ENCODE data around the gene MAPK10. TPM values are rescaled to one million over a fixed set of nuclear protein-coding genes. Genes with fewer than 3 reads are reported as not detected.

The MAPK10 gene
- total and polyA plus RNA-seq, 9 donors: 1.9 to 5.6 (median 3.1) TPM

- H3K4me3 ChIP-seq (ENCODE audit: low read length): no peak overlapping the region
- no peaks in the 10 kb centered on the region for H3K4me1 ChIP-seq (ENCODE audit: control insufficient read depth, insufficient read depth, low read length)
- no peaks in the 10 kb centered on the region for H3K27me3 ChIP-seq (ENCODE audit: control insufficient read depth, insufficient read depth, low read length)
- 75% methylated on average over 1 of the region's 4 CpGs for WGBS (ENCODE audit: insufficient coverage)
- peaks cover 5% of the 10 kb centered on the region for H3K9me3 ChIP-seq (replicated peaks; ENCODE audit: control insufficient read depth, low read depth, low read length)
- H3K36me3 ChIP-seq (ENCODE audit: control insufficient read depth, insufficient read depth, low read length): no peaks in the 10 kb centered on the region
- no peak overlapping the region for H3K27ac ChIP-seq (ENCODE audit: low read length)
- no peak for DNase-seq
Observed at GRCh38 chr4:86381431-86381830, 21.6 kb upstream of the MAPK10 start.

- Histone ChIP-seq H3K27me3 (ENCODE audit: control insufficient read depth, insufficient read depth, low read length) (no peaks in the 10 kb centered on the region), H3K4me3 (ENCODE audit: low read length) (no peak overlapping the region), H3K36me3 (ENCODE audit: control insufficient read depth, insufficient read depth, low read length) (no peaks in the 10 kb centered on the region), H3K27ac (ENCODE audit: low read length) (no peak overlapping the region), H3K4me1 (ENCODE audit: control insufficient read depth, insufficient read depth, low read length) (no peaks in the 10 kb centered on the region), H3K9me3 (replicated peaks; ENCODE audit: control insufficient read depth, low read depth, low read length) (peaks cover 5% of the 10 kb centered on the region)
- DNase-seq: no peak
Observed at GRCh38 chr4:86380181-86380724, 20.4 kb upstream of the MAPK10 start.

DNA sequence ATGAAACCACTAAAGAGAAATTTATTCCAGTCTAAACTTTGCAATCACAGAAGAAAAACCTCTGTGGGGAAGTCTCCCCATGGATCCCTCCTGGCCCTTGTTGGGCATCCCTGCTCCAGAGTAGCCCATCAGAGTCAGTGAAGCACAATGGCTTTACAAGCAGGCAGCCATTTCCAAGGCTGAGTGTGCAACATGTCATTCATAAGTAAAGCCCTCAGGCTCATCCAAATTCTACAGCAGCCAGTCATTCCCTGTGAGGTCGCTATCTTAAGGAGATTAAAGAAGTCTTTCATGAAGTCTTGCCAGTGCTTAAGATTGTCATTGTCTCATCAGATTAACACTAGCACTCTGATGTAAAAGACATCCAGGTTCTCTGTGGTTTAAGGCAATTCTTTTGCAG, 17.0 kb upstream of the MAPK10 start:
- H3K9me3 ChIP-seq (replicated peaks; ENCODE audit: control insufficient read depth, low read depth, low read length): peaks cover 5% of the 10 kb centered on the region
- no peaks in the 10 kb centered on the region for H3K4me1 ChIP-seq (ENCODE audit: control insufficient read depth, insufficient read depth, low read length)
- H3K4me3 ChIP-seq (ENCODE audit: low read length): no peak overlapping the region
- no peaks in the 10 kb centered on the region for H3K27me3 ChIP-seq (ENCODE audit: control insufficient read depth, insufficient read depth, low read length)
- no peaks in the 10 kb centered on the region for H3K36me3 ChIP-seq (ENCODE audit: control insufficient read depth, insufficient read depth, low read length)
- no peak for DNase-seq
- no peak overlapping the region for H3K27ac ChIP-seq (ENCODE audit: low read length)
- no CpG with 5 or more reads among the region's 1 CpG for WGBS (ENCODE audit: insufficient coverage)

DNA sequence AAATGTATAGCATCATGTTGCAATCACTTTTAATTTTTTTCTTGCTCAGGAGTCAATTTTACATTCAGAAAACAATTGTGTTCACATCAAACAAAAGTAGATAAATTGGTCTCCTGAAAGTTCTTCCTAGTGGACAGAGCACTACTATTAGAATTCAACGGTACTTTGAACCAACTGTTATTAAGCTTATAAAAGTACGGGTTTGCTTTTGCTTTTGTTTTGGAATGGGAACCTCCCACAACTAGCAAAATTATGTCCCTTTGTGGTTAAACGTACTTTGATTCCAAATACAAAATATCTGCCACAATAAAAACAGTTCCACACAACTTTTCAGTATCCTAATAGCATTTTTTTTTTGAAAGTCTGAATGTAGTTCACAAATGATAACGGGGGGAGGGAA, 8.6 kb upstream of the MAPK10 start:
- no CpG with 5 or more reads among the region's 4 CpGs for WGBS (ENCODE audit: insufficient coverage)
- H3K9me3 ChIP-seq (replicated peaks; ENCODE audit: control insufficient read depth, low read depth, low read length): no peaks in the 10 kb centered on the region

GRCh38 chr4:86367577-86367976, 7.7 kb upstream of the MAPK10 start:
- no peaks in the 10 kb centered on the region for H3K27me3 ChIP-seq (ENCODE audit: control insufficient read depth, insufficient read depth, low read length)
- no peak overlapping the region for H3K4me3 ChIP-seq (ENCODE audit: low read length)
- no peaks in the 10 kb centered on the region for H3K9me3 ChIP-seq (replicated peaks; ENCODE audit: control insufficient read depth, low read depth, low read length)
- no peak overlapping the region for H3K27ac ChIP-seq (ENCODE audit: low read length)
- DNase-seq: no peak
- WGBS (ENCODE audit: insufficient coverage): no CpG with 5 or more reads among the region's 1 CpG
- H3K4me1 ChIP-seq (ENCODE audit: control insufficient read depth, insufficient read depth, low read length): no peaks in the 10 kb centered on the region
- no peaks in the 10 kb centered on the region for H3K36me3 ChIP-seq (ENCODE audit: control insufficient read depth, insufficient read depth, low read length)

More for the DNA sequence above, 8.6 kb upstream of the MAPK10 start:
- Histone ChIP-seq H3K27me3 (ENCODE audit: control insufficient read depth, insufficient read depth, low read length) (no peaks in the 10 kb centered on the region), H3K4me3 (ENCODE audit: low read length) (no peak overlapping the region), H3K36me3 (ENCODE audit: control insufficient read depth, insufficient read depth, low read length) (no peaks in the 10 kb centered on the region), H3K27ac (ENCODE audit: low read length) (no peak overlapping the region), H3K4me1 (ENCODE audit: control insufficient read depth, insufficient read depth, low read length) (no peaks in the 10 kb centered on the region)
- no peak for DNase-seq

- H3K9me3 ChIP-seq (replicated peaks; ENCODE audit: control insufficient read depth, low read depth, low read length): no peaks in the 10 kb centered on the region
- no peaks in the 10 kb centered on the region for H3K36me3 ChIP-seq (ENCODE audit: control insufficient read depth, insufficient read depth, low read length)
- H3K4me3 ChIP-seq (ENCODE audit: low read length): no peak overlapping the region
- WGBS (ENCODE audit: insufficient coverage): no CpG with 5 or more reads among the region's 1 CpG
- DNase-seq: no peak
- H3K27ac ChIP-seq (ENCODE audit: low read length): no peak overlapping the region
- H3K27me3 ChIP-seq (ENCODE audit: control insufficient read depth, insufficient read depth, low read length): no peaks in the 10 kb centered on the region
- H3K4me1 ChIP-seq (ENCODE audit: control insufficient read depth, insufficient read depth, low read length): no peaks in the 10 kb centered on the region
Observed at GRCh38 chr4:86366920-86367319, 7.1 kb upstream of the MAPK10 start.

- Histone ChIP-seq H3K27me3 (ENCODE audit: control insufficient read depth, insufficient read depth, low read length) (peaks cover 2% of the 10 kb centered on the region), H3K9me3 (replicated peaks; ENCODE audit: control insufficient read depth, low read depth, low read length) (no peaks in the 10 kb centered on the region), H3K27ac (ENCODE audit: low read length) (no peak overlapping the region), H3K36me3 (ENCODE audit: control insufficient read depth, insufficient read depth, low read length) (no peaks in the 10 kb centered on the region), H3K4me1 (ENCODE audit: control insufficient read depth, insufficient read depth, low read length) (peaks cover 8% of the 10 kb centered on the region), H3K4me3 (ENCODE audit: low read length) (no peak overlapping the region)
- no peak for DNase-seq
Observed at GRCh38 chr4:86362510-86362909, 2.7 kb upstream of the MAPK10 start.

DNA sequence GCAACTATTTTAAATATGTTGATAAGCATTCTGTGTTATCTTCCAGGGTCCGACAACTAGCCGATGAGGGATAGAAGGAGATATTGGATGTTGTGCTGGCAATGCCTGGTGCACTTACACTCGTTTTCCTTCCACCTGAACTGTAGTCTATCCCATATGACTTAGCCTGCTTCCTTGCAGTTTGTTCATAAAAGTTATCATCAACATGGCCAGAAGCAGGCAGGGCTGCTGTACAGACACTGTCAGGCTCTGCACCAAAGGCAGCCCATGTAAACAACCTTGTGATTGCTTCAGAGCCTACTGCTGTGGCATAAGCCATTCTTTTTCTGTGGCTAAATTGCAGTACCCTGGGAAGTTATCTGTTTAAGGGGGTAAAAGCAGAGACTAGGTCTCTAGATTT, 1.6 kb downstream of the MAPK10 start:
- WGBS (ENCODE audit: insufficient coverage): 0% methylated on average over 1 of the region's 3 CpGs
- H3K9me3 ChIP-seq (replicated peaks; ENCODE audit: control insufficient read depth, low read depth, low read length): no peaks in the 10 kb centered on the region
- peaks cover 2% of the 10 kb centered on the region for H3K27me3 ChIP-seq (ENCODE audit: control insufficient read depth, insufficient read depth, low read length)
- H3K36me3 ChIP-seq (ENCODE audit: control insufficient read depth, insufficient read depth, low read length): no peaks in the 10 kb centered on the region
- H3K4me3 ChIP-seq (ENCODE audit: low read length): no peak overlapping the region
- H3K4me1 ChIP-seq (ENCODE audit: control insufficient read depth, insufficient read depth, low read length): peaks cover 8% of the 10 kb centered on the region
- DNase-seq: no peak
- H3K27ac ChIP-seq (ENCODE audit: low read length): no peak overlapping the region

DNA sequence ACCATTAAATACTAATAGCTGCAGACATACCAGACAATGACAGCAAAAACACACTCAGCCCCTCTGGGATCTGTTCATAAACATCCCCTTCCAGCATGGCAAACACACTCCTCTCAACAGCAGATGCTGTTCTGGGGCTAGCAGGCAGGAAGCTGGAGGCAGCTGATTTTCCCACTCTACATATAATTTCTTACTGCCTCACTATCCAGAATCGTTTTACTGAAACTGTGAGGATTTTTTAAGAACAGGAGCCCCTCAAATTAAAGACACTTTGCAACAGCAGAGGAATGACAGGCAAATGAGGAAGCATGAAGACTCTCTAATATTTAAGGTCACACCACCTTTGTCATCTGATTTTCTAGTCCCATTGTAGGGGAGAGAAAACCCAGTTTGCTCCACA, 2.2 kb downstream of the MAPK10 start:
- DNase-seq: peak; percentile 11
- Histone ChIP-seq H3K9me3 (replicated peaks; ENCODE audit: control insufficient read depth, low read depth, low read length) (no peaks in the 10 kb centered on the region), H3K36me3 (ENCODE audit: control insufficient read depth, insufficient read depth, low read length) (no peaks in the 10 kb centered on the region), H3K4me3 (ENCODE audit: low read length) (no peak overlapping the region), H3K4me1 (ENCODE audit: control insufficient read depth, insufficient read depth, low read length) (peaks cover 8% of the 10 kb centered on the region), H3K27ac (ENCODE audit: low read length) (no peak overlapping the region), H3K27me3 (ENCODE audit: control insufficient read depth, insufficient read depth, low read length) (peaks cover 2% of the 10 kb centered on the region)
- no CpG with 5 or more reads among the region's 1 CpG for WGBS (ENCODE audit: insufficient coverage)

DNA sequence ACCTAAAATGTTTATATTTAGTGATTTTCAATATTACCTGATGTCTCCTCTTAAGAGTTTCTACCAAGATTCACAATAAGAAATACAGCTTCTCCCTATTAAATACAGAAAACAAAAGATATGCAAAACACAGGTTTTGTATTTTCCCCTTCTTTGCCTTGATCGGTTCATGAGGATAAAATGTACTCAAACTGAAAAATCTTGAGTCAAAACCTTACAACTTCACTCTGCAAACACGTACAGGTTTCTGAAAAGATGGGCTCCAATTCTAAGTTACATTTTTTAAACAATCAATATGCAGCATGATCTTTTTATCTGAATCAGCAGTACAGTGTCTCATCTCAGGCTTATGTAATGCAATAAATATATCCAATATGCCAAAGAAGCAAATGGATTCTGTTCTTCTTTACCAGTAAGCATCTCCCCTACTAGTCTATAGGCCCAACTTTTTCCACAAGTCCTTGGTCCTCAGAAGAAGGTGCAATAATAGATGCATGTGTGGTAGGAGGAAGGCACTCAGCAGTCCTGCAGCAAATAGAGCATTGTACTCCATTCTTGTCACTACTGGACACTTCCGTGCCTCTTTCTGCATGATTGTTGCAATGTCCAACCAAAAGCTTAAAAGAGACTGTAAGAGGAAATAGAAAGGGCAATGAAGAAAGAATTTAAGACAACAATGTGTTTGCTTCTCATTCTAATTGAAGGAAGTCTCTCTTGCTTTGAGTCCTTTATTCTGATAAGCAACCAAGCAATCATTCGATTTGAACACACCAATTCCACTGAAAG, 3.2 kb downstream of the MAPK10 start:
- H3K27ac ChIP-seq (ENCODE audit: low read length): no peak overlapping the region
- peaks cover 2% of the 10 kb centered on the region for H3K27me3 ChIP-seq (ENCODE audit: control insufficient read depth, insufficient read depth, low read length)
- no peaks in the 10 kb centered on the region for H3K9me3 ChIP-seq (replicated peaks; ENCODE audit: control insufficient read depth, low read depth, low read length)
- no peak overlapping the region for H3K4me3 ChIP-seq (ENCODE audit: low read length)
- no peak for DNase-seq
- peaks cover 8% of the 10 kb centered on the region for H3K4me1 ChIP-seq (ENCODE audit: control insufficient read depth, insufficient read depth, low read length)
- no peaks in the 10 kb centered on the region for H3K36me3 ChIP-seq (ENCODE audit: control insufficient read depth, insufficient read depth, low read length)
- 83% methylated on average over 1 of the region's 4 CpGs for WGBS (ENCODE audit: insufficient coverage)
